CD4-positive, alpha-beta T cell treated with Interleukin-6 at 100 ng/mL for 8 hours (primary cell): ENCODE measurements around the gene ICA1.
"Not testable (repeated sequence)": the region's sequence is repeated elsewhere in the genome, so short reads cannot be mapped to it uniquely, and the experiment has no call there.

ENCODE experiments used
- DNase-seq: peaks from one replicate; pipeline ENCODE4 v3.0.0-alpha.2; 2020; ENCODE audit warnings: mixed read lengths, low spot score

Gene ICA1

DNA sequence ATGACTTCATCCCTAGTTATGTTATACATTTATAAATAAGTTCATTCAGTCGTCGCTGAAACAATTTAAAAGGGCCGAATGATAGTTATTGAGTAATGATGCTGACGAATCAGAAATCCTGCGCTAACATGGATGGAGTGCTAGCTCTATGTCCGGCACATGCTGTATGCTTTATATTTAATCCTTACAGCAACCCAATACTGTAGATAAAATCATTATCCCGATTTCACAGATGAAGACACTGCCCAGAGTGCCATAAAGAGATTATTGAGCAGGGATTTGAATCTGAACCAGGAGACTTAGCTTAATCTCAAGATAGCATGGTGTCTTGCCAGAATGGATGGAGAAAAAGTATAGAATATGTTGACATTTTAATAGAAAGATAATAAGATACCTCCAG lies 1.1 kb upstream of the ICA1 start:
- no peak for DNase-seq

DNA sequence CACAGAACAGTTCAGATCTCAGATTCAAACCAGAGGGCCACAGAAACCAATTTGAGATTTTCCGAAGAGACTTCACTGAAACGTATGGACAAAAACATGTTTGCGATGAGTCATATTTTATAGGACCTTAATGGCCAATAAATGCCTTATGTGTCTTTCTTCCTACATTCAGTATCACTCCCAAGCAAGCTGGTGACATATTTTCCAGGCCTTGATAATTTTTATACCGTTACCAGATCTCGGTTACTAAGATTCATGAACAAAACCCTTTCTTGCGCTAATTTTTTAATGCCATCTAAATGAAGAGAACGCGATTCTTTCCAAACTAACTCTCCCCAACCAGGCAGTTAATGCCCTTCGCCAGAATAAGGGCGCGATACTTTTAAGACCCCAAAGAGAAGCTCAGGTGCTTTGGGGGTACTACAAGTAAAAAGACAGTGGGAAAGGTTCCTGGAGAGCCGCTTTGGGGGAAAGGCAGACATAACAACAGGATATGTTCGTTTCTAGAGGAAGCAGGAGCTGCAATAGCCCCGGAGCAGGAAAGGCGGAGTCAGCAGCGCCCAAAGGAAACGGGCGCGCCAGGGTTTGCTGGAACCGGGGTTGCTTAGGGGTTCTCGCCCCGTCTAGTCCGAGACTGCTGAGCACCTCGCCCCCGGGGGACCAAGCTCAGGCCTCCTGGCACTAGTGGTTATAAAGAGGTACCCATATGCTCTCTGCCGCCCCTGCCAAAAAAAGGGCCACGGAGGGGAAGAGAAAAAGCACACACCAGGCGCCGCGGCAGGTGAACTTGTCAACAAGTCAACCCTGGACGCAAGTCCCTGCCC lies 884 bp downstream of the ICA1 start:
- no peak for DNase-seq

DNA sequence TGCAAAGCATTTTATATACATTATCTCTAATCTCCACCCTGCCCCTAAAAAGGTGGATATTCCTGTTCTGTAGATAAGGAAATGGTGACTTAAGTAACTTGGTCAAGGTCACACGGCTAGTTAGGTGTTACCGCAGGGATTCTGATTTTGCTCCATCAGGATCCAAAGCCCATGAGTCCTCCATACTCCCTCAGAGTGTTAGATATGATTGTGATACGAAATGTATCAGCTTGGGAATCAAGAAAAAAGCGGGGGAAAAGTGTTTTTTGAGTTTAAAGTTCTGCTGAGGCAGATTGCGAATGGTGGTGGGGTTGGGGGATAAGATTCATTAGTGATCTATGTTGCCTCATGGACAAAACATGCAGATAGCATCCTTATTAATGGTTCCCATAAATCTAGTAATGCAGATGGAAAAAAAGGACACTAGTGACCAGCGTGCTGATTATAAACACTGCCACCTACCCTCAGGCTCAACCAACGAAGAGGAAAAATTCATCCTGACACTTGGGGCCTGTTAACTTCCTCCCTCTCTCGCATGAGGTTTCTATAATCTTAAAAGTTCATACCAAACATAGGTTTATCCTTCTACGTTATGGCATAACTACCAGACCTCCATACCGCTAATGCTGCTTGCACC lies 2.3 kb downstream of the ICA1 start:
- no peak for DNase-seq

DNA sequence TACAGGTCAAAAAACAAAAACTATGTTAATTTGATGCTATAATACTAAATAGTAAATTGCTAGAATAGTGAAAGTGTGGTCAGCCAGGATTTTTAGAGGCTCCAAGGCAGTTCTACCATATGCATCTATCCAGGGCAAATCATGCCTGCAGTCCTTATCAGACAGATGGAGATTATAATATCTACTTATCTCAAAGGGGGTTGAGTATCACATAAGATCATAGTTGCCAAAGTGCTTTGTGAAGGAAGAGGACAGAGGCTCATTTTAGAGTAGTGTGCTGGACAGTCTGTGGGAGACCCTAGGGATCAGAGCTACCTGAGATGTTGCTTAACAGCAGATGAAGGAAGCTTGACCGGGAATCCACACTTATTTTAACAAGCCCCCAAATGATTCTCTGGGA lies 3.2 kb downstream of the ICA1 start:
- DNase-seq, result no peak

DNA sequence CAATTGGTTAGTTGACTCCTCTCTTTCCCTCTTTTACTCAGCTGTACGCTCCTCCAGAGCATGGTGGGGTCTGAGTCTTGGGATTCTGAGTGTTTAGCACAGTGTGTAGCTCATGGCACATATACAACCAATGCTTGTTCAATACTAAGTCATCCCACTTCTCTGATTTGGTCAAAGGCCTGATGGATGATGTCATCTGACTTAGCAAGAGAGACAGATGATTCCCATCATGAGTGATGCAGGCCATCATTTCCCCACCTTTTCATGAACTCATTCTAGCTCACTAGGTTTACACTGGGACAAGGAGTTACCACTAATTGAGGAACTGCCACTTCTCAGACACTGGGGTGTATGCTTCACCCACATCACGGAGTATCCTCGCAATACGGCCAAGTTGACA lies 3.8 kb downstream of the ICA1 start:
- DNase-seq, result no peak

DNA sequence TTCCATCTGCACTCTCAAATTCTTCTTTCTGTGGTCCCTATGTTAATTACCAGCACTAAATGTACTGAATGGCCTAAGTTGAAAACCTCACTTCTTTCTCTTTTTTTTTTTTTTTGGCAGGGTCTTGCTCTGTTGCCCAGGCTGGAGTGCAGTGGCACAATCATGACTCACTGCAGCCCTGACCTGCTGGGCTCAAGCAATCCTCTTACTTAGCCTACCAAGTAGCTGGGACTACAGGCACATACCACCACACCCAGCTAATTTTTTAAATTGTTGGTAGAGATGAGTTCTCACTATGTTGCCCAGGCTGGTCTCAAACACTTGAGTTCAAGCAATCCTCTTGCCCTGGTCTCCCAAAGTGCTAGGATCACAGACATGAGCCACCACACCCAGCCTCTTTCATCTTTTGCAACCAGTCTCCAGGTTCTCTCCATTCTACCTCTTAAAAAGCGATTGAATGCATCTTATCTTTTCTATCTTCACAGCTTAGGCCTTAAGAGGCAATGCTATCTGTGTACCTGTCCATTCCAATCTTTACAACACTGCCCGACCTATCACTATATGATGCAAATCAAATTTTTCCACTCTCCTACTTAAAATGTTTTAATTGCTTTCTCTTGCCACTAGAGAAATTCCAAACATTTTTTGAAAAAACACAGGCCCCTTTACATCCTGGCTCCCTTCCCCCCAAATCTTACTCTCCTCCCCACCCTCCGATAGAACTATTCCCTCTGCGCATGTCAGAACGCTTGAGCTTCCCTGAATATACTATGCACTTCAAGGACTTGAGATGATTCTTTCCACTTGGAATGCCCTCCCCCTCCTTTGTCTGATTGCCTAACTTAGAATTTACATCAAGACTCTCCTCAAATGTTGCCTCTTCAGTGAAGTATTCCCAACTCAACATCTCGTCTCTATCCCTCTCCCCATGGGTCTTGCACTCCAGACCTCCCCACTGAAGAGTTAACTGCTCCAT lies 6.0 kb downstream of the ICA1 start:
- DNase-seq, result no peak

DNA sequence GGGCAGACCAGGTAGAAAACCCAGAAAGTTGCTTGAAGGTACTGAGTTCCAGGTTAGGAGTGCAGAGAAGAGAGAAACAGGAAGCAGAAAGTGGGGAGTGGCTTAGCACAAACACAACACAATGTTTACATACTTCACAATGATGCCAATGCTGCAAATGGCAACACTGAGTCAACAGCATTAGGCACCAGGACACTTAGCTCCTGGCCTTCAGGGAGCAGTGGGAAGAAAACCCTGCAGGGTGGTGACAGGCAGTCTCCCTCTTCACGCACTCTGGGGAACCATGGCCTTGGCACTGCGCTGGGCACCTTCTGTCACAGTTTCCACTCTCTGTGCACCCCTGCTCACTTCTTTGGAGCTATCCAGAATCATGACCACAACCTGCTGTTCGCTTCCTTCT lies 7.3 kb downstream of the ICA1 start:
- no peak for DNase-seq

DNA sequence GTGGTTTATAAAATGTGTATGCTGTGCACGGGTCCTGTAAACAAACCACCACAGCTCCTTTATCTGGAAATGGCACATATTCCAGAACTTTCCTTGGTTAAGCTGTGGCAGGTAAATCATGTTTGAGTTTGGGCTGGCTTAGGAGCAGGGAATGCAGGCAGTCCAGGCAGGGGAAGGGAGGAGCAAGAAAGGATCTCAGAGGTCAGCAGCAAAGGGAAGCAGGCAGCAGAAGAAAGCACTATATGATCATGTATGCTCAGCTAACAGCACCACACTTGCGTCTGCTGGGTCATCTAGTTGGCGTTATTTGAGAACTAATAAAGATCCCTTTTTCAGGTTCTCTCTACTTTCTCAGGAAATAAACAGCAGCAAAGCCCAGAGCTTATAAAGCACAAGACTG lies 7.8 kb downstream of the ICA1 start:
- no peak for DNase-seq

DNA sequence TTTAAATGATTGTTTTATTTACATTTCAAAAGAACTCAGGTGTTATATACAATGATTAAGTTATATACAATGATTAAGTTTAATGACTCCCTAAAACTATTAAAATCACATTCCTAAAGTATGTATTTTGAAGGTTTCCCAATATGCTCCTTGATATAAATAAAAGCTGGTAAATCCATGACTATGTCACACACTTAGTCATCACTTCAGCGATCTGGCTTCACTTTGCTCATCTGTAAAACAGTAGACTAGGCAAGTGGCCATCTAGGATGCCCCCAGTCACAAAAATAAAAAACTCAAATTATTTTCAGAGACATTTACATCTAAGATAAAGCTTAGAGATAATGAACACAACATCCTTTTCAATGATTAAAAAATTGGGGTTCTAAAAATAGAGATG lies 10.8 kb downstream of the ICA1 start:
- no peak for DNase-seq

DNA sequence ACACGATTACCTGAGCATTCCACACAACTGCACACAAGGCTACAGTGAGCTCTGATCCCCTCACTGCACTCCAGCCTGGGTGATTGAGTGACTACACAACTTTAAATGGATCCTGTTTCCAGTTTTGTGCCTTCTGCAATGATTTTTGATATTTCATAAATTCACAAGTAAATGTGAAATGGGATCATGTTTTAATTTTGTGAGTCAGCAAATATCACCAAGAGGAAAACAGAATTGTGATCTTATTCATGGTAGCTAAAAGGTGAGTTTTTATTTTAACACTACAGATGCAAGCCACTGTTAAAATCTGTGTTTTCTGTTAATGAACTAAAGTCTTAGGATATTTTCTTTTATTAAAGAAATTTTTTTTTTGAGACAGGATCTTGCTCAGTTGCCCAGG lies 11.4 kb downstream of the ICA1 start:
- no peak for DNase-seq

DNA sequence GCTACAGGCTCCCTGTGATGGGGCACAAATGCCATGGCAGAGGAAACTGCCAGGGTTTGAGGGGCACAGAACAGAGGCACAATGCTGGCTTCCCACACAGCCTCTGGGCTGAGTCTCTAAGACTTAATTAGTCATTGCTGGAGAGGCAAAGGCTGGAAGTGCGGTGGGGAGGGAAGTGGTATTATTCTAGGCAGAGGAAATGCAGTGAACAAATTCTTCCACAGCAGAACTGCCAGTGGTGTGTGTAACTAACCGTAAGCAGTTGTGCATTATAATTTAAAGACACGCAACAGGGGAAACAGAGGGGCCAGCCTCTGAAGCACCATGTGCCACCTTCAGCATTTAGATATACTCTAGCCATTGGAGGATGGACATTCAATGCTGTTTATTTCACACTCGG lies 12.8 kb downstream of the ICA1 start:
- DNase-seq, result no peak

DNA sequence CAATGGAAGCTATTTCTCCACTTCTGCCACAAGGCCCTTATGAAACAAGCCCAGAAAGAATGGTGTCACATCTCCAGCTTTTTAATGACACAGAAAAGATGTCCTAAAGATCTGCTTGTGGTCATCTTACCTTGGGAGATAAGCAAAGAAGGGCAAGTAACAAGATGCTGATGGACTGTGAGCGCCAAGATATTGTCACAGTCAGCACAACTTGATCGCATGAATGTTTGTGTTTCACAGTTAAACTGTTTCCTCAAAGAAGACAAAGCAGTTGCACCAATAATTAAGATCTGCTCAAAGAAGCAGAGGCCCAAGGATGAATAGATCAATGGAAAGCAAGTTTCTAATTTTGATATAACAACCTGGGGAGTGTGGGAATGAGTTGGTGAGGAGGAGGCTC lies 15.9 kb downstream of the ICA1 start:
- no peak for DNase-seq

DNA sequence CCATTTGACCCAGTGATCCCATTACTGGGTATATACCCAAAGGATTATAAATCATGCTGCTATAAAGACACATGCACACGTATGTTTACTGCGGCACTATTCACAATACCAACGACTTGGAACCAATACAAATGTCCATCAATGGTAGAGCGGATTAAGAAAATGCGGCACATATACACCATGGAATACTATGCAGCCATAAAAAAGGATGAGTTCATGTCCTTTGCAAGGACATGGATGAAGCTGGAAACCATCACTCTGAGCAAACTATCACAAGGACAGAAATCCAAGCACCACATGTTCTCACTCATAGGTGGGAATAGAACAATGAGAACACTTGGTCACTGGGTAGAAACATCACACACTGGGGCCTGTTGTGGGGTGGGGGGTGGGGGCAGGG lies 16.9 kb downstream of the ICA1 start:
- DNase-seq, result not testable (repeated sequence)

DNA sequence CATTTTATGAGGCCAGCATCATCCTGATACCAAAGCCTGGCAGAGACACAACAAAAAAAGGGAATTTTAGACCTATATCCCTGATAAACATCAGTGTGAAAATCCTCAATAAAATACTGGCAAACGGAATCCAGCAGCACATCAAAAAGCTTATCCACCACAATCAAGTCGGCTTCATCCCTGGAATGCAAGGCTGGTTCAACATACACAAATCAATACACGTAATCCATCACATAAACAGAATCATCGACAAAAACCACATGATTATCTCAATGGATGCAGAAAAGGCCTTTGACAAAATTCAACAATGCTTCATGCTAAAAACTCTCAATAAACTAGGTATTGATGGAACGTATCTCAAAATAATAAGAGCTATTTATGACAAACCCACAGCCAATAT lies 18.9 kb downstream of the ICA1 start:
- not testable (repeated sequence) for DNase-seq

DNA sequence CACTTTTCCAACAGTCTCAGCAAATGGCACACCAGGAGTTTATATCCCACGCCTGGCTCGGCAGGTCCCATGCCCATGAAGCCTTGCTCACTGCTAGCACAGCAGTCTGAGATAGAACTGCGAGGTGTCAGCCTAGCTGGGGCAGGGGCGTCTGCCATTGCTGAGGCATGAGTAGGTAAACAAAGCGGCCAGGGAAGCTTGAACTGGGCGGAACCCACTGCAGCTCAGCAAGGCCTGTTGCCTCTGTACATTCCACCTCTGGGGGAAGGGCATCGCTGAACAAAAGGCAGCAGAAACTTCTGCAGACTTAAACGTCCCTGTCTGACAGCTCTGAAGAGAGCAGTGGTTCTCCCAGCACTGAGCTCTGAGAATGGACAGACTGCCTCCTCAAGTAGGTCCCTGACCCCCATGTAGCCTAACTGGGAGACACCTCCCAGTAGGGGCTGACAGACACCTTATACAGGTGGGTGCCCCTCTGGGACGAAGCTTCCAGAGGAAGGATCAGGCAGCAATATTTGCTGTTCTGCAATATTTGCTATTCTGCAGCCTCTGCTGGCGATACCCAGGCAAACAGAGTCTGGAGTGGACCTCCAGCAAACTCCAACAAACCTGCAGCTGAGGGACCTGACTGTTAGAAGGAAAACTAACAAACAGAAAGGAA lies 22.1 kb downstream of the ICA1 start:
- DNase-seq, result not testable (repeated sequence)

DNA sequence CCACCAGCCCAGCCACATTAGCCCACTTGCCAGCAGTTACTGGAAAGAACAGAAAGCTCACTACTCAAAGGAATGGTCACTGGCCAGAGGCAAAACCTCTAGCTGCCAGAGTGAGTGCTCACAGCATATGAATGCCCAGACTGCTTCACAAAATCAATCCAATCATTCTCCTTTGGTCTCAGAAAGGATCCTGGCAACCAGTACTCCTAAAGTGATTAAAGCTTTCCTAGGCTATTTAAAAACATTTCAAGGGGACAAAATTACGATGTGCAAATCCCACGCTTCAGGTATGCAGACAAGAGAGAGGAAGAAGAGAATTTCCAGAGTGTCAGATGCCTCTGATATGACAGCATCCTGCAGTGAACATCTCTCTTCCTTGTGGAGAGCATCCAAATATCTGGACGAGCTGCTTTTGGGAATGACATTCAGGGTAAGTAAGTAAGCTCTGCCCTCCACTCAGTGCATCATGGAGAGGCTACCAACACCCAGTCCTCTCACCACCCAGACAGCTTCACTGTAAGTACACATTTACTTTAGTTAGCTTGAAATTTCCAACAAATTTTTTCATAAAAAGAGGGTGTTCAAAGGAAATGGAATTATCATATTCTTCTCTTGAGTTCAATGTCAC lies 25.1 kb downstream of the ICA1 start:
- DNase-seq, result no peak

DNA sequence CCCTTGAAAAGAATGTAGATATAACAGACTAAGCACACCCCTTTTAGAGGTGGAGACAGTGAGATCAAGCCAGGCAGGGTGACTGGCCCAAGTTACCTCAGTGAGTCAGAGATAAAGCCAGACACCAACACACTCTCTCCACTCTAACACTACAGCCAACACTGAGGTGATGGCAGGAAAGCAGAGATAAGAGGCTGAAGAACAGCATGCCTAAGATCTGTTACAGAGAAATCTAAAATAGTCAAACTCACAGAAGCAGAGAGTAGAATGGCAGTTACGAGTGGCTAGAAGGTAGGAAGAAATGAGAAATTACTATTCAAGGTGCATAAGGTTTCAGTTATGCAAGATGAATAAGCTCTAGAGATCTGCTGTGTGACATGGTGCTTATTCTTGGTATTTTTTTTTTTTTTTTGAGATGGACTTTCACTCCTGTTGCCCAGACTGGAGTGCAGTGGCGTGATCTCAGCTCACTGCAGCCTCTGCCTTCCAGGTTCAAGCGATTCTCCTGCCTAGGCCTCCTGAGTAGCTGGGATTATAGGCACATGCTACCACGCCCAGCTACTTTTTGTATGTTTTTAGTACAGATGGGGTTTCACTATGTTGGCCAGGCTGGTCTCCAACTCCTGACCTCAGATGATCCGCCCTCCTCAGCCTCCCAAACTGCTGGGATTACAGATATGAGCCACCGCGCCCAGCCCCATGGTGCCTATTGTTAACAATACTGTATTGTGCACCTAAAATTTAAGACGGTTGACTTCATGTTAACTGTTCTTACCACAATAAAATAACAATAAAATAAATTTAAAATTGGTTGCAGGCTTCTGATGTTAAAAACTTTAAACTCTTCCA lies 28.7 kb downstream of the ICA1 start:
- DNase-seq, result no peak

DNA sequence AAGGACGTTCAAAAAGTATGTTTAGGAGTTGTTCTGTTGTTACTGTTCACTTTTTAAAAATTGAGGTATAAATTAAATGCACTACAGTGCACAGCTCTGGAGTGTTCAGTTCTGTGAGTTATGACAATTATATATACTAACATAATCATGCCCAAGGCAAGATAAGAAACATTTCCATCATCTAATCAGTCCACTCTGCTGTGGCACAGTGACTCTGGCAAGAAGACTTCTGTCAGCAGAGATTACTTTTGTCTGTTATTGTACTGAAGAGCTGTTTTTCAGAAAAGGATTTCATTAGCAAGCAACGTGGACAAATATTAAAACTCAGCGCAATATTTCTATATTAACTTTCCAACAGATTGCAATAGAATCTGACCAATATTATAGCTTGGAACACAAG lies 32.0 kb downstream of the ICA1 start:
- no peak for DNase-seq

DNA sequence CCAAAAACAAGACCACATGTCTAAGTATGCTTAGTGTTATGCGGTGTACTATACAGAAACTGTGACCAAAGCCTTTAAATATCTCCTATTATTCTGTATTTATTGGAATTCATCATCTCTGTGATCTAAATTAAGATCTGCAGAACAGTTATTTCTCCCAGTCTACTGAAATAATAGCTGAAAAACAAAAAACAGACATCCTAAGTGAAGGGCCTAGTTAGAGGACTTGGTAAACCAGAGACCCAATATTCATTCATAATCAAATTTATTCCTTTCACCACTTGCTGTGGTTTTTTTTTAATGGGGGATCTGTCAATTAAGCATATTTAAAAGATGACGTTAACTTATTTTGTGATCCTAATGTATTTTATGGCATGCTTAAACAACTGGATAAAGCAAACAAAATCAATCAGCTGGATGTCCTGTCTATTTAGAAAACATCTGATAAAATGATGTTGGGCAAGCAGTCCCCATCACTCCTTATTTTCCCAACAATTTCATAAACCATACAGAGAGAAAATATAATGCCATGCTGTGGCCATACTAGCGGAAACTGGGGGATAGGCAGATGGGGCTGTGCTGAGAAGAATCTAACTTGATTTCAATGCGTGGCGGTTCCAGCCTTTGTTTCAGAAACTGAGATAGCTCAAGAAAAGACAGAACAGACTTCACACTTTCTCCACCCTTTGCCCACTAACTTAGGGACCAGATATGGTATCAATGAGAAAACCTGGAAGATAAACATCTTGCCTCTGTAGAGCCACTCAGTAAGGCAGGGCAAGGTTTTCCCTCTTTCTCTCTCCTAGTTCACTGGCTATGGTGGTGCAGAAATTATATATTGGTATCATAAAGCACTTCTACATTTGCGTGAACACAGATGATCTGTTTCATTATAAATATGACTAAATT lies 32.9 kb downstream of the ICA1 start:
- DNase-seq, result no peak

DNA sequence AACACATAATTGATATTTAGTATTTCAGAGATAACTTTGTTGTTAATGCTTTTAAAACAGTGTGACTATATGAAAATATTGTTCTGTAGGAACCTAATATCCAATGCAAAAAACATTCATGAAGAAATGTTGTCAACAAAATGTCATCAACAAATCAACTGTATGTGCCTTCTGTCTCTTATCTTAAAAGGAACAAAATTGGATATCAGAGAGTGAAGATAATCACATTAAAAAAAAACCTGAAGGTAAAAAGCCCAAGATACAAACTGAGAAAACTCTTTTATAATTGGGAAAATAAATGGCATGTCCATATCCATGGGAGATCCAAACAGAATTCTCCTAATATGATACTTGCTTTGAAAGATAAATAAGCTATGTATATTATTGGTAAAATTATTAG lies 33.9 kb downstream of the ICA1 start:
- DNase-seq, result no peak
